Upper lobe of right lung (tissue), 1 donor: ENCODE measurements around the gene NINJ2. TPM values are rescaled to one million over a fixed set of nuclear protein-coding genes. Genes with fewer than 3 reads are reported as not detected.
A peak's percentile ranks its signal among the peaks of the same experiment; 100 is the strongest.

ENCODE experiments used
- ATAC-seq: fragments of 200-7000 bp; cut with Tn5 transposase; one replicate; pipeline ENCODE4 v1.9.1; 2020; ENCODE audit warnings: mild to moderate bottlenecking, moderate library complexity
- DNase-seq: peaks from one replicate; pipeline ENCODE4 v3.0.0-alpha.2; 2020
- H3K27ac ChIP-seq: fragments of 200-600 bp; one replicate; pipeline ENCODE4 v1.8.0; 2022
- H3K27me3 ChIP-seq: fragments of 200-600 bp; one replicate; pipeline ENCODE4 v1.8.0; 2022; ENCODE audit warnings: mild to moderate bottlenecking
- H3K36me3 ChIP-seq: fragments of 200-600 bp; one replicate; pipeline ENCODE4 v1.8.0; 2022
- H3K4me1 ChIP-seq: fragments of 200-600 bp; one replicate; pipeline ENCODE4 v1.8.0; 2022
- H3K4me3 ChIP-seq: fragments of 200-600 bp; one replicate; pipeline ENCODE4 v1.8.0; 2022; ENCODE audit warnings: mild to moderate bottlenecking
- H3K9me3 ChIP-seq: fragments of 200-600 bp; one replicate; pipeline ENCODE4 v1.8.0; 2022
- CTCF ChIP-seq: fragments of 200-600 bp; IDR thresholded peaks from one replicate; pipeline ENCODE4 v1.8.0; 2022; ENCODE audit warnings: antibody characterized with exemption
- intact Hi-C: fragments of 100-400 bp; cut with DNase I; formaldehyde crosslinking; loops from one replicate; pipeline ENCODE4 v1.11.0; 2022
- total RNA-seq: library from RNA; stranded (reverse); fragmentation: NEBNext Ultra II Directional; extraction: Animal tissue kit (Norgen Biotek cat#: 25700); gene quantifications from one replicate; pipeline ENCODE4 v1.2.1, GENCODE V29; 2021
- donor health status: DM: no; HTN: yes; CAD: no; lungs with severe emphysema.

The NINJ2 gene
- total RNA-seq, 1 donor from 2014 or later: 23.4 TPM

DNA sequence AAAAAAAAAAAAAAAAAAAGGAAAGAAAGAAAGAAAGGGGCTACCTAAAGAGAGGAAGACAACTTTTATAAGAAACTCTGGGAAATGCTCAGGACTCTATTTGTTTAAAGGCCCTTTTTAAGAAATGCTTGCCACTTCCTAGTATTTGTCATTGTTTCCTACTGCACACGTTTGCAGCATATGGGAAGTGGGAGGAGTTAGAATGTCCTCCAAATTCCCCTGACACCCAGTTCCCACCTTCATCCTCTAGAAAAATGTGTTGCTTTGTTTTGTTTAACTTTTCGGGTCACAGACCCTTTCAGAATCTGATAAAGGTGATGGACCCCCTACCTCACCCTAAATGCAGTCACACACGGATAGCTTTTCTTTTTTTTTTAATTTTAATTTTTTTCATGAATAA, 40.8 kb downstream of the NINJ2 start:
- H3K4me3 ChIP-seq: no peak overlapping the region
- DNase-seq (no peak), ATAC-seq (no peak)
- H3K36me3 ChIP-seq: no peaks in the 10 kb centered on the region
- no peaks in the 10 kb centered on the region for H3K27me3 ChIP-seq
- intact Hi-C loops: no loop called here
- TF ChIP-seq CTCF: no peak
- no peaks in the 10 kb centered on the region for H3K9me3 ChIP-seq
- H3K4me1 ChIP-seq: peaks cover 14% of the 10 kb centered on the region
- H3K27ac ChIP-seq: no peak overlapping the region

GRCh38 chr12:619346-619745, 43.9 kb downstream of the NINJ2 start:
- ATAC-seq (peak; percentile 61), DNase-seq (no peak)
- intact Hi-C loops: no loop called here
- no peak for TF ChIP-seq CTCF
- Histone ChIP-seq H3K4me1 (peaks cover 22% of the 10 kb centered on the region), H3K36me3 (no peaks in the 10 kb centered on the region), H3K27me3 (no peaks in the 10 kb centered on the region), H3K4me3 (no peak overlapping the region), H3K27ac (peak overlapping the region; percentile 28), H3K9me3 (no peaks in the 10 kb centered on the region)

DNA sequence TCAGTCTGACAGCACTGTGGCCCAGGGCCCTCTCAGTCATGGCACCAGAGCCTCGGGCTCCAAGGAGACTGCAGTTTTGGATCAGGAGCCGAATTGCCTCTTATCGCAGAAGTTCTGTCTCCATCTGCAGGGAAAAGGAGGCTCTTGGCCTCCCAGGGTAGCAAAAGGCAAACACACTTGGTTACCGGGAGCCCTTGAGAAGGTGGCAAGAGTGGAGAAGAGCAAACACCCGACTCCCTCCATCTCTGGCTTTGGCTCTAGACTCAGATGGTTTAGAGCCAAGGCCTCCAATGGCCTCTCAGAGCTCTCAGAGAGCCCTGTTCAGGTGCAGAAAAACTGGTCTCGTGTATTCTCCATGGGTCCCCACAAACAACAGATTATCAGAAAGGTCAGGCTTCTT, 44.6 kb downstream of the NINJ2 start:
- intact Hi-C loops: no loop called here
- no peak for TF ChIP-seq CTCF
- Histone ChIP-seq H3K27ac (peak overlapping the region; percentile 28), H3K36me3 (no peaks in the 10 kb centered on the region), H3K27me3 (no peaks in the 10 kb centered on the region), H3K4me3 (no peak overlapping the region), H3K4me1 (peaks cover 27% of the 10 kb centered on the region), H3K9me3 (no peaks in the 10 kb centered on the region)
- no peak for DNase-seq
- ATAC-seq: peak; percentile 74

GRCh38 chr12:617304-617915, 45.8 kb downstream of the NINJ2 start:
- Histone ChIP-seq H3K36me3 (no peaks in the 10 kb centered on the region), H3K9me3 (no peaks in the 10 kb centered on the region), H3K27me3 (no peaks in the 10 kb centered on the region), H3K27ac (peak overlapping the region; percentile 81), H3K4me1 (peaks cover 18% of the 10 kb centered on the region), H3K4me3 (no peak overlapping the region)
- DNase-seq: peak; percentile 89
- TF ChIP-seq CTCF: no peak
- intact Hi-C loops: no loop called here
- ATAC-seq: peak; percentile 85

DNA sequence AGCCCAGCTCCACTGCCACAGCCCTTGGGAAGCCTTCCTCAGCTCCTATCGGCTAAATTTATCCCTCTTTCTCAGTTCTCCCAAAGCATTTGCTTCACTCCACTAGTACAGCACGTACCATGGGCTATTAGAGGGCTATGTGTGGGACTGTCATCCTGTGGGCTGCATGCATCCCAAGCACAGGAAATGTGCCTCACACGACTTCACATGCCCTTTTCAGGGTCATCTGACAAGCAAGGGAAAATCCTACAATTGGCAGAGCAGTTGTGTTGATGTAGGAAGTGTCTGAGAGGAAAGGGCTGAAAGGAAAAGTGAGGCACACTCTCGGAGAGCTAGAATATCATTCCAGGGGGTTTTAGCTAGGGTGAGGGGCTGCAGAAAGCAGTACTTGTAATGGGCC, 47.6 kb downstream of the NINJ2 start:
- peaks cover 18% of the 10 kb centered on the region for H3K4me1 ChIP-seq
- H3K36me3 ChIP-seq: no peaks in the 10 kb centered on the region
- H3K4me3 ChIP-seq: no peak overlapping the region
- H3K9me3 ChIP-seq: no peaks in the 10 kb centered on the region
- no peak overlapping the region for H3K27ac ChIP-seq
- TF ChIP-seq CTCF: no peak
- ATAC-seq: no peak
- intact Hi-C loops: no loop called here
- no peak for DNase-seq
- H3K27me3 ChIP-seq: no peaks in the 10 kb centered on the region
